Dermis microvascular lymphatic vessel endothelial cell (primary cell): Measurements from ENCODE around the gene ITPK1. TPM values are rescaled to one million over a fixed set of nuclear protein-coding genes. Genes with fewer than 3 reads are reported as not detected.
"Not testable (repeated sequence)": the region's sequence is repeated elsewhere in the genome, so short reads cannot be mapped to it uniquely, and the experiment has no call there.

Experiments
- DNase-seq, 2 donors: peaks; one replicate each; pipeline versions ENCODE4 v3.0.0 to v3.0.0-alpha.2; 2010; ENCODE audit warnings: low read depth in 2 of 2
- total RNA-seq: library from RNA; depleted of rRNA; stranded (reverse); fragments of >200 nt; gene quantifications from 2 replicates; pipeline ENCODE4 v1.2.1, GENCODE V29; 2014

ITPK1 gene
- 9.6 and 19.5 TPM in 2 replicates for total RNA-seq

GRCh38 chr14:93115821-93116675 lies at the start of gene ITPK1:
Gene ITPK1, minus strand, starts transcription at chr14:93115925. Its CDS starts 762 bp downstream, at chr14:93115163.
- DNase-seq: peak in 1 of 2 donors; percentile 58

GRCh38 chr14:93163564-93163963 lies 47.8 kb upstream of the ITPK1 start:
- DNase-seq: no peak

- DNase-seq: no peak
Measured at GRCh38 chr14:93161411-93161940, 45.8 kb upstream of the ITPK1 start.

DNA sequence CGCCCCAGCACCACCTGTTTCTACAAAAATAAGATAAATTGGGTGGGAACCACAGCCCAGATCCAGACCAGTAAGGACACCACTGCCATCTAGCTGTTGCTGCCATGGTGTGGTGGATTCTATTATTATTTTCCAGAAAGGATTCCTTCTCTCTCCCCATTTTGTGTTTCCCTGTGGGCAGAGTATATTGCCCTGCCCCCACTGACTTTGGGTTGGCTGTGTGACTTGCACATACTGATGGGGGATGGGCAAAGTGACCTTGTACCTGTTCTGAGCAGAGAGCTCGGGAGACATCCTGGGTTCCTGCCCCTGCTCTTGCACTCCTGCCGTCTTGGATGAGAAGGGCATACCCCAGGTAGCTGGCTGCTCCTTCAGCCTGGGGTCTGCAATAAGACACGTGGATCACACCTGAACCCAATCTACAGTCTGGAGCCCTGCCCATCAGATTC lies 44.7 kb upstream of the ITPK1 start:
- peak in 1 of 2 donors; percentile 28 for DNase-seq

- not testable (repeated sequence) for DNase-seq
Measured at GRCh38 chr14:93159625-93160352, 44.1 kb upstream of the ITPK1 start.

GRCh38 chr14:93158349-93158748 lies 42.6 kb upstream of the ITPK1 start:
- DNase-seq: not testable (repeated sequence)

DNA sequence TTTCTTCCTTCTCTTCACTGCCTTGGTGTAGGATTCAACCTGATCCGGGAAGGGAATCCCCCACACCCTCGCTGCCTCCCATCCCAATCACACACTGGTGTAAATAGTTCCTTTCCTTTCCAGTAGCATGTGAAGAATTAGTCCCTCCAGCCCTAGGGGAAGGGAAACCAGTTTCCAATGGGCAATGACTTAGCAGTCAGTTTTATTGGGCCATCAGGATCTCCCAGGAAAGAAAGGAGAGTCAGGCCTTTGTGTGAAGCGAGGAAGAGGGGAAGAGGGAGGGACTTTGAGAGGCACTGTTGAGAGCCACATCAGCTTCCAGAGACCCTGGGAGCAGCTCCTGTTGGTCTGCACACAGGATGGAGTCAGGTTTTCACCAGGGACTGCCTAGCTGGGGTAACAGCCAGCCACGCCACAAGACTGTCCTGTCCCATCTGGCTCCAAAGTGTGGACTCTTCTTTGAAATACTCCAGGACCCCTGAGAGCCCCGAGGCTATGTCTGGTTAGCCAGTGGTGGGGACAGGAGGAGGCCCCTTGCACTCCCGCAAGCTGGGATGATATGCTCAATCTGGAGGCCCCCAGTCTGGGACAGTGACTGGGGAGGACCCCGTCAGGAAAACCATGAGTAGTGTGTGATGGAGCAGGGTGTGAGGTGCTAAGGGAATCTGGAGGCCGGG lies 41.1 kb upstream of the ITPK1 start:
- no peak for DNase-seq

GRCh38 chr14:93155667-93156066 lies 39.9 kb upstream of the ITPK1 start:
- DNase-seq: no peak

DNA sequence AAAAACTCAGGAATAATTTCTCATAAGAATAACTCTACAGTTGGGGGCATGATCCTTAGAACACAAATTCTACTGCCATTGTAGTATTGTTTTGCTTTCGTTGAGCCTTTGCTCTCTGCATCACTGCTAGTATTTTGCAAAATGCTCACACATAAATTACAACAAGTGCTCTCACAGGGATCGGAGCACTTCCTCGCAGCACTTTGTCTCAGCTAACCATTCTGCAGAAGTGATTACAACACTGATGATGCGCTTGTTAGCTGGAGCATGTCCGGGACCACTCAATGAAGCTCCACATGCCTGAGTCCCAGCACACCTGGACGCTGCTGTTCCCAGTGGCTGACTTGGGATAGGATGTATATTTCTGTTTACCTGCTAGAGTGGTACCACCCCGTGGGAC lies 37.4 kb upstream of the ITPK1 start:
- DNase-seq: no peak

GRCh38 chr14:93150227-93151208 lies 34.8 kb upstream of the ITPK1 start:
- DNase-seq: peak in 1 of 2 donors; percentile 38

GRCh38 chr14:93148979-93149378 lies 33.3 kb upstream of the ITPK1 start:
- no peak for DNase-seq

DNA sequence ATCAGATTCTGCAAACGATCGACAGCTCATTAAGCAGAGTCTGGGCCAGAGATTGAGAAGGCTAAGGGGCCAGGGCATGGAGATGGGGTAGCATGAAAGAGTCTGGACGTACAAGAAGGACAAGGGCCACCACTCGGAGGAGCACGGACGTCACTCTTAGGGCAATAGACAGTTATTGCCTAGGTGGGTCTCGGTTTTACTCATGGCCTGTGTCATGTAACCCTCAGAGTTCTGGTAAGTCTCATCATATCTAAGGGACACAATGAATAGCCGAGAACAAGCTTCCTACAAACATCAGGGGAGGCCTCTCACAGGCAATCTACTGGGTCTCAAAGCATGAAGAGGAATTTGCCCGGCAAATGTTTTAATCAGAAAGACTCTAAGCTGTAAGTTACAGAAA lies 30.4 kb upstream of the ITPK1 start:
- DNase-seq: no peak

- no peak for DNase-seq
Measured at GRCh38 chr14:93142854-93143652, 27.3 kb upstream of the ITPK1 start.

DNA sequence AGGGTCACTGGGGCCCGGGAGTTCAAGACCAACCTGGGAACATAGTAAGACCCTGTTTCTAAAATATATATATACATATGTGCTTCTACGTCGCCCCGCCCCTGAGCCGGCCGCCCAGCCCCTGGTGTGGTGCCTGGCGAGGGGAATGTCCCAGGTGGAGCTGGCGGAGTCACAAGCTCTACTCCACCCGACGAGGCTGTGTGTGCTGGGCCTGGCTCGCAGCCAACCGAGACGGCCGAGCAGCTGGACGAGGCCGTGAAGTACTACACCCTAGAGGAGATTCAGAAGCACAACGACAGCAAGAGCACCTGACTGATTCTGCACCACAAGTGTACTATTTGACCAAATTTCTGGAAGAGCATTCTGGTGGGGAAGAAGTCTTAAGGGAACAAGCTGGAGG lies 22.1 kb upstream of the ITPK1 start:
- peak in 1 of 2 donors; percentile 34 for DNase-seq

DNA sequence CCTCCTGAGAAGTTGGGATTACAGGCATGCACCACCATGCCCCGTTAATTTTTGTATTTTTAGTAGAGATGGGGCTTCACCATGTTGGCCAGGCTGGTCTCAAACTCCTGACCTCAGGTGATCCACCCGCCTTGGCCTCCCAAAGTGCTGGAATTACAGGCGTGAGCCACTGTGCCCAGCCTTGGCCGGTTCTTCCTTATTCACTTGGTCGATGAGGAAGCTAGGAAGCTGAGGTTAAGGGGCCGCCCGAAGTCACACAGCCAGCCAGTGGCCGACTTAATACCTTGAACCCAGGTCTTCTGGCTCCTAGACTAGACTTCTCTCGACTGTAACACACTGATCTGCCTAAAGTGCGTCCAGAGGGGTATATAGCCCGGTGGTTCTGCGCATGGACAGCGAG lies 20.8 kb upstream of the ITPK1 start:
- not testable (repeated sequence) for DNase-seq

- DNase-seq: no peak
Measured at GRCh38 chr14:93136009-93136408, 20.3 kb upstream of the ITPK1 start.

DNA sequence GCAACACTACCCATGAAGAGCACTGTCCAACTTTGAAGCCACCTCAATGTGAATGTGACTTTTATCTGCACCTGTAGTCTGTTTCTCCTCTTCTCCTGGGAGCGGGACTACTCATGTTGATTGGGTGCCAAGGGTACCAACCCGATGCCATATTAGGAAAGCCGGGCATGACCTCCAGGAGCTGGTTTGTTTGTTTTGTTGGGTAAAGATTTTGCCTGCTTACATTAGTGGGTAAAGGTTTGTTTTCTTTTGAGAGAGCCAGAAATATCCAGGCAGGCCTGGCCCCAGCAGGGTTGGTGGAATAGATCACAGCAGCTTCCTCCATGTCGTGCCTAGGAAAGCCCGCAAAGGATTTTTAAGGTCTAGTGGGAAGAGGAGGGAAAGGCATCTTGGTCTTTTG lies 19.7 kb upstream of the ITPK1 start:
- DNase-seq: no peak

DNA sequence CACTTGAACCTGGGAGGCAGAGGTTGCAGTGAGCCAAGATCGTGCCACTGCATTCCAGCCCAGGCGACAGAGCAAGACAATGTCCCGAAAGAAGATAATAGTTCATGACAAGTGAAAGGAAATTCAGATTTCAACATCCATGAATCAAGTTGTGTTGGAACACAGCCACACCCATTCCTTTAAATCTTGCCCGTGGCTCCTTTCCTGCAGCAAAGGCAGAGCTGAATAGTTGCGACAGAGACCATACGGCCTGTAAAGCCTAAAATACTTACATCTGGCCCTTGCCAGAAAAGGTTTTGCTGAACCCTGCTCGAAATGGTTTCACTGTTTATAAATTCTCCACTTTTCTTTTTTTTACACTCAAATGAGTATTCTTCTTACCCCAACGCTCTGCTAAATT lies 17.7 kb upstream of the ITPK1 start:
- no peak for DNase-seq

DNA sequence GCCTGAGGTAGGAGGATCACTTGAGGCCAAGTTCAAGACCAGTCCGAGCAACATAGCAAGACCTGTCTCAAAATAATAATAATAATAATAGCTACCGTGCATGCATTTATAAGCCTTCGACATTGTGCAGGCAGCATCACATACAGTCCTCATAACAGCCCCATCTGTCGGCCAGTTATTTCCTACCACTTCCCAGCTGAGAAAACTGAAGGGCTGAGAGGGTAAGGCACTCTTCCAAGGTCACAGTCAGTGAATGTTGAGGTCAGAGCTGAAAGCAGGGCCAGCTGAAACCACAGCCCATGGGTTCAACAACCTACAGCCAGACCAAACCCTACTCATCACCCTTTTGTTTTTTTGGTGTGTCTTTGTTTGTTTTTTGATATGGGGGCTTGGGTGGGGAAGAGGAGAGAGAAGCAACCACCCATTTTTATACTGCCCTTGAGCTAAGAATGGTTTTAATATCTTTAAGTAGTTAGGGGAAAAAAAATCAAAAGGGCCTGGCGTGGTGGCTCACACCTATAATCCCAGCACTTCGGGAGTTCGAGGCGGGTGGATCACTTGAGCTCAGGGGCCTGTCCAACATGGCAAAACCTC lies 16.8 kb upstream of the ITPK1 start:
- DNase-seq: peak; percentile 35 to 67
